NT2/D1 (cell line): ENCODE results near the gene GGT6.

ENCODE experiments used
- SUZ12 ChIP-seq: IDR thresholded peaks from 2 replicates; pipeline ENCODE4 v1.6.1; 2011; ENCODE audit not compliant: insufficient read length, insufficient read depth; ENCODE audit errors: extremely low read depth
- YY1 ChIP-seq: IDR thresholded peaks from 2 replicates; pipeline ENCODE4 v1.6.1; 2011; ENCODE audit not compliant: insufficient read length, insufficient read depth
- ZNF274 ChIP-seq: IDR thresholded peaks from 2 replicates; pipeline ENCODE4 v1.6.1; 2011; ENCODE audit warnings: mild to moderate bottlenecking, low read depth, low read length

- TF ChIP-seq SUZ12 (no peak), YY1 (no peak), ZNF274 (no peak)
Measured at GRCh38 chr17:4610162-4610561, 49.8 kb upstream of the GGT6 start.
